Fibroblast of villous mesenchyme (primary cell): ENCODE data around the gene KYNU. TPM values are rescaled to one million over a fixed set of nuclear protein-coding genes. Genes with fewer than 3 reads are reported as not detected.

Source experiments
- DNase-seq: peaks from one replicate; pipeline ENCODE4 v3.0.0-alpha.2; 2010; ENCODE audit warnings: low read depth
- H3K4me3 ChIP-seq: 2 replicates; pipeline ENCODE4 v1.5.1; 2011; ENCODE audit warnings: low read depth, mild to moderate bottlenecking, low read length
- CTCF ChIP-seq: IDR thresholded peaks from 2 replicates; pipeline ENCODE4 v1.5.1; 2012; ENCODE audit warnings: low read depth, mild to moderate bottlenecking, low read length; ENCODE audit not compliant: insufficient read depth
- total RNA-seq: library from RNA; depleted of rRNA; stranded (reverse); fragments of >200 nt; gene quantifications from 2 replicates; pipeline ENCODE4 v1.2.3, GENCODE V29; 2012

The KYNU gene
- total RNA-seq, 1 donor, result 0.43 TPM

- TF ChIP-seq CTCF, result no peak
- no peak for DNase-seq
- H3K4me3 ChIP-seq, result no peak overlapping the region
Observed at GRCh38 chr2:142952018-142952417, 74.6 kb downstream of the KYNU start.

DNA sequence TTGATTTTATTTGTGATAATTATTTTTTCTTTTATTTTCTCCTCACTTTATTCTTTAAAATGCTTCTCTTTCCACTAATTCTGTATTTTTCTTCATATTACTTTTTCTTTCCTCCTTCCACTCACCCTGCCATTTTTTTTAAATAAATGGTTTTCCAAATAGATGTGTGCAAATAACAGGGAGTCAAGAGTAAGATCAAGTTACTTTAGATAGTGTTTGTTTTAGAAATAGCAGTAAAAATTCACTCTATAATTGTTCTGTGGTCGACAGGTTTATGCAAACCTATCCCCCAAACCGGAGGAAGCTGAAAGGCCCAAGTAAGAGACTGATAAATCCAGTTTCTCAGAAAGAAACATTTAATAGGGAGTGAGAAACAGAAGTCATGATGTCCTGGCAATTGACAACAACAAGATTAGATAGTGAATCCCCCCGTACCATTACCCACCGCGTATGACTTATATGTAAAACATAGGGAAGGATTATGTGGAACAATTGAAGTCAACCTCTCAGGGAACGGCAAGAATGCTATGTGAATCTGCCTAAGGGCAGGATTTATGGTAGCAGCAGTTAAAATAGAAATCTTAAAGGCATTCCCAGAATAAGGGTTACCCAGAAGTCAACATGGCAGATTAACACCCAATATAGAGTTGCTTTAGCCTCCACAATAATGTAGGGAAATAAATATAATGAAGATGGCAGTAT is 75.5 kb downstream of the KYNU start:
- TF ChIP-seq CTCF, result no peak
- no peak for DNase-seq
- no peak overlapping the region for H3K4me3 ChIP-seq

GRCh38 chr2:142954493-142954892 is 77.0 kb downstream of the KYNU start:
- no peak overlapping the region for H3K4me3 ChIP-seq
- DNase-seq, result no peak

DNA sequence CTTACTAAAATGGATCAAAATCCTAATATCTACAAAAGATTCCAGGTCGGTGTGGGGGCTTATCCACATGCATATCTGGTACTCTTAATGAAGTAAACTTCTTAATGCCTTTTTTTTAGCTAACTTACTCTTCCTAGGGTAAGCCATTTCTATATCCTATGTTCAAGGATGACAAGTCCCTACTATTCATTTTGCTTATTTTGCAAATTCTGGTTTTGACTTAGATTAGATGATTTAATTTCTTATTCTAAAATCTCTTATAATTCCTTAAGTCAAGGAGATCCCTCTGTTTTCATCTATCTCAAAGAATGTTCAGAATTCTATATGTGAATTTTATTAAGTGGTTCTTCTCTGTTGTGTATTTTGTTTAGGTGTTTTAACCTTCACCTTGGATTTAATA is 79.7 kb downstream of the KYNU start:
- H3K4me3 ChIP-seq, result no peak overlapping the region
- no peak for TF ChIP-seq CTCF
- no peak for DNase-seq

More at GRCh38 chr2:142954493-142954892, 77.0 kb downstream of the KYNU start:
- TF ChIP-seq CTCF, result no peak

DNA sequence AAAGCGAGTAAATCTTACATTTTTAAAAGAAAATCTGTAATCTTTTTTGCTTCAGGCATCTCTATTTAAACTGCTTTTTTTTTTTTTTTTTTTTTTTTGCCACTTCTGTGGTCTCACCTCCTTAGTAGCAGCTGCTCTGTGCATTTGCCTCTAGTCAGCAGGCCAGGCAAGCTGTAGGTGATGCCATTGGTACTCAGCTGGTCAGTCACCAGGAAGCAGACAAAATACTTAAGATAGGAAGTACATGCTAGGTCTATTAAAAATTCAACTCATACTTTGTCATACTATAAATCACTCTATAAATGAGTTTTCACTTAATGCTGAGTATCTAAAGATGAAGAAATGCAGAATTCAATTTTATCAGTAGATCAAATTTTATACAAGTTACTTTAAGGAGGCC is 83.7 kb downstream of the KYNU start:
- TF ChIP-seq CTCF, result no peak

DNA sequence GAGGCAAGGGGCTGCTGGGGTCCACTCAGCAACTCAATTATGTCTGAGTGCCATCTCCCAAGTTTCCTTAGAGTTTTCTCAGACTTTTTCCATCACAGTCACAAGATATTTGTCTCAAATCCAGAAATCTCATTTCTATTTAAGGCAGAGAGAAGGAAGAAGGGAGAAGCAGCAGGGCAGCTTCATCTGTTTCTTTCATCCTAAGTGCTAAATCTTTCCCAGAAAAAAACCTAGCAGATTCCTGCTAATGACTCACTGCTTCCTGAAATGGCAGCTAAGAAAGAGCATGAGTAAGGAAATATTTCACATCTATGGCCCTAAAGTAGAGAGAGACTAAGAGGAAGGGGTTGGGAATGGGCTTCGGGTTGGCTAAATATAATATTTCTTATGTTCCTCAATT is 88.0 kb downstream of the KYNU start:
- peak; percentile 49 for DNase-seq
- TF ChIP-seq CTCF, result no peak

More for the DNA sequence above, 83.7 kb downstream of the KYNU start:
- no peak for DNase-seq
- H3K4me3 ChIP-seq, result no peak overlapping the region

DNA sequence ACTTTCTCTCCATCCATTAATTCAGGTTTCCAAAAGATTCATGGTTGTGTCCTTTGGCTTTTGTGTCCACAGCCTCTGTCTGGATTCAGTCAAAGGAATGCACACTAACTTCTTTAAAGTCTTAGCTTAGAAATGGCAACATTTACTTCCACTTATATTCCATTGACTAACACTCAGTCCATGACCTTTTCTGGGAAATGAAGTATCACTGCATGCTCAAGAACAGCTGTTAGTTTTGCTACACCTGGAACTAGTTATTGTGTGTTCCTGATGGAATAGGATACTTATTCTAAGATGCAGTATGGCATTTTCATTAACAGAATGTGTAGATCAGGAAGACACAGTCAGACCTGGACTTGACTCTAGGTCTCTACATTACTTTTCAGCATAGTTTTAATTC is 88.8 kb downstream of the KYNU start:
- DNase-seq, result peak; percentile 43
- H3K4me3 ChIP-seq, result no peak overlapping the region
- no peak for TF ChIP-seq CTCF

More for the DNA sequence above, 88.0 kb downstream of the KYNU start:
- H3K4me3 ChIP-seq, result no peak overlapping the region
